DND-41 (cell line): ENCODE measurements around the gene DNAH1.

Source experiments
- ATAC-seq: fragments of 200-7000 bp; cut with Tn5 transposase; 3 replicates; pipeline ENCODE4 v1.9.1; 2021; ENCODE audit warnings: low read depth; ENCODE audit not compliant: insufficient read depth
- DNase-seq: peaks from one replicate; pipeline ENCODE4 v3.0.0-alpha.2; 2020
- H2AFZ ChIP-seq: 2 replicates; pipeline ENCODE4 v1.6.0; 2012; ENCODE audit warnings: low read depth, low read length
- H3K27ac ChIP-seq: 2 replicates; pipeline ENCODE4 v1.5.1; 2012; ENCODE audit warnings: low read length, inconsistent platforms
- H3K27me3 ChIP-seq: fragments of 200-600 bp; sonication (generic); 2 replicates; pipeline ENCODE4 v1.6.0; 2012; ENCODE audit warnings: low read length, mild to moderate bottlenecking, inconsistent platforms; ENCODE audit not compliant: insufficient read depth, poor library complexity
- H3K36me3 ChIP-seq: 2 replicates; pipeline ENCODE4 v1.5.1; 2012; ENCODE audit warnings: low read length, inconsistent platforms; ENCODE audit not compliant: insufficient read depth
- H3K4me1 ChIP-seq: 2 replicates; pipeline ENCODE4 v1.5.1; 2012; ENCODE audit warnings: mild to moderate bottlenecking, low read length; ENCODE audit not compliant: insufficient read depth
- H3K4me2 ChIP-seq: 2 replicates; pipeline ENCODE4 v1.6.0; 2012; ENCODE audit warnings: mild to moderate bottlenecking, moderate library complexity, low read length, inconsistent platforms; ENCODE audit not compliant: insufficient read depth
- H3K4me3 ChIP-seq, 2 experiments: fragments of 200-600 bp in 1 of 2; shearing (Covaris generic) in 1 of 2; 2 replicates each; pipeline ENCODE4 v1.5.1; 2012 to 2016; ENCODE audit warnings: inconsistent platforms in 2 of 2, low read length in 2 of 2, mild to moderate bottlenecking in 2 of 2, low read depth in 1 of 2, moderate library complexity in 1 of 2
- H3K79me2 ChIP-seq: 2 replicates; pipeline ENCODE4 v1.6.0; 2012; ENCODE audit warnings: low read length, inconsistent platforms; ENCODE audit not compliant: insufficient read depth
- H3K9ac ChIP-seq: 2 replicates; pipeline ENCODE4 v1.6.0; 2012; ENCODE audit warnings: low read depth, mild to moderate bottlenecking, inconsistent platforms, low read length, moderate library complexity
- H3K9me3 ChIP-seq: 2 replicates; pipeline ENCODE4 v1.5.1; 2012; ENCODE audit warnings: low read length, moderate library complexity, mild to moderate bottlenecking, inconsistent platforms; ENCODE audit not compliant: insufficient read depth, severe bottlenecking
- H4K20me1 ChIP-seq: 2 replicates; pipeline ENCODE4 v1.6.0; 2012; ENCODE audit warnings: low read length; ENCODE audit not compliant: insufficient read depth
- EZH2 ChIP-seq: IDR thresholded peaks from 3 replicates; pipeline ENCODE4 v1.6.1; 2012; ENCODE audit warnings: borderline replicate concordance, low read depth, mild to moderate bottlenecking, moderate library complexity, low read length, inconsistent platforms; ENCODE audit not compliant: severe bottlenecking
- TF ChIP-seq, protein P1 (sequence below): IDR thresholded peaks from 2 replicates; pipeline ENCODE4 v1.5.1; 2012; ENCODE audit warnings: borderline replicate concordance, low read length, moderate library complexity, mild to moderate bottlenecking; ENCODE audit not compliant: poor library complexity, severe bottlenecking; ENCODE audit errors: extremely low read depth

DNAH1 gene

DNA sequence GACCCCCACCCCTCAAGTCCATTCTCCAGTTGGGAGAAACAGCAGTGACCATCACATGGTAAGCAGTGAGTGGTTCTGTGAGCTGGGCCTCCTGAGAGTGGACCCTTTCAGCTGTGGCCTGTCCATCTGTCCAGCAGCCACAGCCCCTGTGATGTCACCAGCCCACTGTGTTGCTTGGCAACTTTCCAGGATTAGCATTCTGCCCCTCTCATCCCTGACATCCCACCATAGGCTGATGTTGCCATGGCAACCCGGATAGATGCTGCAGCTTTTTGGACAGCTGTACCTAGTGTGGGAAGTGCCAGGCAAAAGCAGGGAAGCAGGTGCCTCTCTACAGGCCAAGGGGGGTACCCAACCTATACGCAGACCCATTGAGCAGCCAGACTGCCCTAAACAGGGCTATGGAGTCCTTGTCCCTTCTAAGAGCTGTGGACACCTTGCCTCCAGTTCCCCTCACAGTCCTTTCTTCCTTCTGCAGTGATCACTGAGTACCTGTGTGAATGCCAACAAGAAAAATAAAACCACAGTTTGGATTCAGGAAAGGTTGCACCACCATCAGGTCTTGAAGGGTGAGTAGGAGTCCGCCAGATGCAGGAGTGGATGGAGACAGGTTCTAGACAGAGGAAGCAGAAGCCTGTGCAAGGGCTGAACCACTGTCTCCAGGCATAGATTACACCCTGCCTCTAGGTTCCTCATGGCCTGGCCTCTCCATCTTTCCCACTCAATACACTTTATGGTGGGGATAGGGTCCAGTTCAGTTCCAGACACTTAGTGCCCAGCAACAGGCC is at the start of gene DNAH1:
Gene DNAH1, plus strand, starts transcription at position 343 of the 788 bp plus-strand sequence. CDS start 6,124 bp downstream, outside the sequence.
- Histone ChIP-seq H3K9me3 (no peaks in the 10 kb centered on the region), H2AFZ (no peak within 1 kb of the TSS), H3K79me2 (no peaks in the 10 kb centered on the region), H3K36me3 (no peaks in the 10 kb centered on the region), H3K27me3 (no peaks in the 10 kb centered on the region), H3K4me2 (no peak within 1 kb of the TSS), H3K4me1 (no peaks in the 10 kb centered on the region), H3K27ac (no peak within 1 kb of the TSS), H3K4me3 (no peak within 1 kb of the TSS), H3K9ac (no peak within 1 kb of the TSS), H4K20me1 (0 out of 2 replicates have a peak, but pooled peaks cover 4% of the 10 kb centered on the region)
- TF ChIP-seq, protein P1, sequence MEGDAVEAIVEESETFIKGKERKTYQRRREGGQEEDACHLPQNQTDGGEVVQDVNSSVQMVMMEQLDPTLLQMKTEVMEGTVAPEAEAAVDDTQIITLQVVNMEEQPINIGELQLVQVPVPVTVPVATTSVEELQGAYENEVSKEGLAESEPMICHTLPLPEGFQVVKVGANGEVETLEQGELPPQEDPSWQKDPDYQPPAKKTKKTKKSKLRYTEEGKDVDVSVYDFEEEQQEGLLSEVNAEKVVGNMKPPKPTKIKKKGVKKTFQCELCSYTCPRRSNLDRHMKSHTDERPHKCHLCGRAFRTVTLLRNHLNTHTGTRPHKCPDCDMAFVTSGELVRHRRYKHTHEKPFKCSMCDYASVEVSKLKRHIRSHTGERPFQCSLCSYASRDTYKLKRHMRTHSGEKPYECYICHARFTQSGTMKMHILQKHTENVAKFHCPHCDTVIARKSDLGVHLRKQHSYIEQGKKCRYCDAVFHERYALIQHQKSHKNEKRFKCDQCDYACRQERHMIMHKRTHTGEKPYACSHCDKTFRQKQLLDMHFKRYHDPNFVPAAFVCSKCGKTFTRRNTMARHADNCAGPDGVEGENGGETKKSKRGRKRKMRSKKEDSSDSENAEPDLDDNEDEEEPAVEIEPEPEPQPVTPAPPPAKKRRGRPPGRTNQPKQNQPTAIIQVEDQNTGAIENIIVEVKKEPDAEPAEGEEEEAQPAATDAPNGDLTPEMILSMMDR = no peak
- DNase-seq (no peak), ATAC-seq (no peak)

GRCh38 chr3:52268036-52268435 is 48.1 kb upstream of the DNAH1 start:
- peaks cover 6% of the 10 kb centered on the region; the same call in 1 of the 2 replicates for H3K4me1 ChIP-seq
- H3K36me3 ChIP-seq = peaks cover 93% of the 10 kb centered on the region
- peaks cover 74% of the 10 kb centered on the region for H4K20me1 ChIP-seq
- no peak overlapping the region for H3K4me2 ChIP-seq
- H3K9ac ChIP-seq = no peak overlapping the region
- H3K27ac ChIP-seq = no peak overlapping the region
- DNase-seq (no peak), ATAC-seq (no peak)
- H3K4me3 ChIP-seq = no peak overlapping the region
- no peak overlapping the region for H2AFZ ChIP-seq
- peaks cover 92% of the 10 kb centered on the region for H3K79me2 ChIP-seq
- H3K27me3 ChIP-seq = no peaks in the 10 kb centered on the region
- TF ChIP-seq, protein P1 = no peak
- TF ChIP-seq EZH2 = no peak
- H3K9me3 ChIP-seq = no peaks in the 10 kb centered on the region

GRCh38 chr3:52269776-52270175 is 46.3 kb upstream of the DNAH1 start:
- Histone ChIP-seq H3K9ac (no peak overlapping the region), H3K27me3 (no peaks in the 10 kb centered on the region), H3K27ac (no peak overlapping the region), H3K4me2 (no peak overlapping the region), H4K20me1 (peaks cover 78% of the 10 kb centered on the region), H2AFZ (no peak overlapping the region), H3K79me2 (peaks cover 93% of the 10 kb centered on the region), H3K9me3 (no peaks in the 10 kb centered on the region), H3K4me3 (no peak overlapping the region), H3K4me1 (peaks cover 20% of the 10 kb centered on the region), H3K36me3 (peaks cover 92% of the 10 kb centered on the region)
- ATAC-seq (no peak), DNase-seq (no peak)
- TF ChIP-seq, protein P1 = no peak
- TF ChIP-seq EZH2 = no peak
